GM19239 (cell line): ENCODE results near the gene UBE2M.

Source experiments
- DNase-seq: peaks from one replicate; pipeline ENCODE4 v3.0.0; 2011; ENCODE audit warnings: low spot score; ENCODE audit not compliant: insufficient read length
- FAIRE-seq: peaks from 2 replicates; lab custom pipeline; 2011; peaks lifted over from hg19 to GRCh38; lab: Jason Lieb, UNC

UBE2M gene

DNA sequence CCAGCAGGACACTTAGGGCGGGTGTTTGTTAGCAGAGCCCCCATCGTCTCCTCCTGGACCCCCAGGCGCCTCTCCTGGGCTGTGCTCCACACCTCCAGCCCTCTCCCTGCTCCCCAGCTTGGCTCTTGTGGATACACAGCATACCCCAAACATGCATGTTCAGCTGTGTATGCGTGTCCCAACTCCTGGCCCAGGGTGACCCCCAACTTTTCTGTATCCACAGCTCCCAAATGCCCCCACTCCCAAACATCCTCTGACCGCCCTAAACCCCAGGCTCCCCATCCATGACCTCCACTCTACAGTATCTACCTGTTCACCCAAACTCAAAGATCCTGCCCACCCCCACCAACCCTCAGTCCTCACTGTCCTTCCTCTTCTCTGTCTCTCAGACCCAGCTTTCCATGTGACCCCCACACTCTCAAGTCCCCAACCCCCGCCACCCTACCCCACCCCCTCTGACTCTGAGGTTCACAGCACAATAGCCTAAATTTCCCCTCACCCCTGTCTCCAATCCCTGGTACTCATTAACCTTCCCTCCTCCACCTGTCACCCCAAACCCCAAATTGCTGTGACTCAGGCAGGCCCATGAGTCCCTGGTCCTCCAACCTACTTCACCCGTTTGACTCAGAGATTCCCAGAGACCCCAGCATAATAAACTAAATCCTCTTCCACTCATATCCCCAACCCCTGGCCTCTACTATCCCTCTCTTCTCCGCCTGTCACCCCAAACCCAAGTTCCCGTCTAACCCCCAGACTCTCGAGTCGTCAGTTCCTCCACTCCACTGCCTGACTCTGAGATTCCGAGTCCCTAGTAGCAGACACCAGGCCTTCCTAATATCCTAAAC lies 968 bp downstream of the UBE2M start:
- FAIRE-seq = peak; percentile 79

GRCh38 chr19:58556622-58557220 lies 1.7 kb downstream of the UBE2M start:
- DNase-seq (no peak), FAIRE-seq (no peak)

More for the DNA sequence above, 968 bp downstream of the UBE2M start:
- DNase-seq = no peak

- FAIRE-seq = no peak
- no peak for DNase-seq
These were observed 2.3 kb downstream of the UBE2M start for GRCh38 chr19:58555920-58556621.

GRCh38 chr19:58555369-58555885 lies 3.0 kb downstream of the UBE2M start:
- no peak for FAIRE-seq

GRCh38 chr19:58554494-58555368 lies 3.7 kb downstream of the UBE2M start, which contains the start of gene CHMP2A:
TSS of gene CHMP2A (minus strand) at chr19:58555105. CDS start at chr19:58554212, 893 bp downstream.
- DNase-seq (peak; percentile 87), FAIRE-seq (peak; percentile 97)

More at GRCh38 chr19:58555369-58555885, 3.0 kb downstream of the UBE2M start:
- DNase-seq = no peak

DNA sequence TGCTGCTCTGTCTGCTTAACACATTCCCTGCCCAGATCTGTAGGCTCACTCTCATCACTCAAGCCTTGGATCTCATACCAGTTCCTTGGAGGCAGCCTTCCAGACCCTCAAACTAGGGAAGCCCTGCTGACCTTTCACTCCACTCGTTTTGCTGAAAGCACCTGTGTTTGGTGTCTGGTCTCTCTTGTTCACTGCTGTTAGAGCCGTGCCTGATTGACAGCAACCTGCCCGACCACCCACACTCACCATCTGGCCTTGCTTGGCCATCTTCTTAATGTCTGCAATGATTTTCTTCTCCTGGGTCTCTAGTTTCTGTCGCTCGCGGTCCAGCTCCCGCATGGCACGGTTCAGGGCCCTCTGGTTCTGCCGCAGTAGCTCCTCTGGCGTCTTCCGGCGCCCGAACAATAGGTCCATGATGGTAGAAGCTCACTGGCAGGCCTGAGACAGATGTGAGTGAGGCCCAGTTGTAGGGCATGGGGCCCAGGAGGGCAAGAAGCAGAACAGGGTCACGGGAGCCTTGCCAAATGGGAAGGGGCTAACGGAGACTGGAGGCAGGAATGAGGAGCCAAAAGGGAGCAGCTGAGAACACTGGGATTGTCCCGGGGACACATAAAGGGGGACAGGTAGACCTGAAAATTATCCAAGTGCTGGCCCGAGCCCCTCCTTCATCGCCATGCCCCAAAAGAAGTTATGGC lies 4.5 kb downstream of the UBE2M start:
- peak; percentile 14 for FAIRE-seq
- DNase-seq = no peak

DNA sequence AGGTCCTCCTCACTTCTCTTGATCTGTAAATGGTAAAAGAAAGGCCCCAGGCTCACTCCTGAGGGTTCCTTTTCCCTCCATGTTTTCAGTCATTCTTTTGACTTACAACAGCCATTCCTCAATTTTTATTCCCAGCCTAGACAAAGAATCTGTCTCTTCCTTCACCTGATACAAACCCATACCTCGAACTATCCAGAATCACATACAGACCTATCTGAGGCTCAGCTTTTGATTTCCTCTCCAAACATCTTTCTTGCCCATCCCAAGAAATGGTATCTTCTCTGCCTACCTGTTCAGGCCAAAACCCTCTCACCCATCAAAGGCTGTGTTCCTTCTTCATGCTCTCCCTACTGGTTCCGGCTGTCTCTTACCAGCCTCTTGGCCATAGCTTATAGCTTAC lies 5.8 kb downstream of the UBE2M start:
- FAIRE-seq (no peak), DNase-seq (no peak)

- no peak for DNase-seq
- no peak for FAIRE-seq
These were observed 6.6 kb downstream of the UBE2M start for GRCh38 chr19:58551577-58552471.

- DNase-seq = no peak
- FAIRE-seq = no peak
These were observed 7.3 kb downstream of the UBE2M start for GRCh38 chr19:58551123-58551497.

DNA sequence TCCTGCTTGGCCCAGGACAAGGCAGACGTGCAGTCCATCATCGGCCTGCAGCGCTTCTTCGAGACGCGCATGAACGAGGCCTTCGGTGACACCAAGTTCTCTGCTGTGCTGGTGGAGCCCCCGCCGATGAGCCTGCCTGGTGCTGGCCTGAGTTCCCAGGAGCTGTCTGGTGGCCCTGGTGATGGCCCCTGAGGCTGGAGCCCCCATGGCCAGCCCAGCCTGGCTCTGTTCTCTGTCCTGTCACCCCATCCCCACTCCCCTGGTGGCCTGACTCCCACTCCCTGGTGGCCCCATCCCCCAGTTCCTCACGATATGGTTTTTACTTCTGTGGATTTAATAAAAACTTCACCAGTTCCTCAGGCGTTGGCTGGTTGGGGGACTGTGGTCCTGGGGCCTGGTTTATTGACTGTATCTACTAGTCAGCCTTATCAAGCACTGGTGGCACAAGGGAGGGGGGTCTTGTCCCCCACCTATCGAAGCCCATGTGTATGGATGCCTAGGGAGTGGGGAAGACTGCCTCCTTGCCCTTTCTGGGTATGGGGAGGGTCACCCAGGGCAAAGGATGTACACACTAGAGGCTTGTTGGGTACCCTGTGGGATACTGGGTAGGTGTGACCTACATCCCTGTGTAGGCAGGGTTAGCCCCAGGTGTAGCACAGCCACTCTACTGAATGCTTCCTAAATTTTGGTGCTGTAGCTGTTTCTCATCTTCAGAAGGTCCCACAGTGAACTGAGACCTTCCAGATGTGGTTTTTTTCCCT lies 7.9 kb downstream of the UBE2M start:
- no peak for DNase-seq
- no peak for FAIRE-seq

GRCh38 chr19:58549664-58550361 lies 8.6 kb downstream of the UBE2M start:
- no peak for DNase-seq
- no peak for FAIRE-seq

DNA sequence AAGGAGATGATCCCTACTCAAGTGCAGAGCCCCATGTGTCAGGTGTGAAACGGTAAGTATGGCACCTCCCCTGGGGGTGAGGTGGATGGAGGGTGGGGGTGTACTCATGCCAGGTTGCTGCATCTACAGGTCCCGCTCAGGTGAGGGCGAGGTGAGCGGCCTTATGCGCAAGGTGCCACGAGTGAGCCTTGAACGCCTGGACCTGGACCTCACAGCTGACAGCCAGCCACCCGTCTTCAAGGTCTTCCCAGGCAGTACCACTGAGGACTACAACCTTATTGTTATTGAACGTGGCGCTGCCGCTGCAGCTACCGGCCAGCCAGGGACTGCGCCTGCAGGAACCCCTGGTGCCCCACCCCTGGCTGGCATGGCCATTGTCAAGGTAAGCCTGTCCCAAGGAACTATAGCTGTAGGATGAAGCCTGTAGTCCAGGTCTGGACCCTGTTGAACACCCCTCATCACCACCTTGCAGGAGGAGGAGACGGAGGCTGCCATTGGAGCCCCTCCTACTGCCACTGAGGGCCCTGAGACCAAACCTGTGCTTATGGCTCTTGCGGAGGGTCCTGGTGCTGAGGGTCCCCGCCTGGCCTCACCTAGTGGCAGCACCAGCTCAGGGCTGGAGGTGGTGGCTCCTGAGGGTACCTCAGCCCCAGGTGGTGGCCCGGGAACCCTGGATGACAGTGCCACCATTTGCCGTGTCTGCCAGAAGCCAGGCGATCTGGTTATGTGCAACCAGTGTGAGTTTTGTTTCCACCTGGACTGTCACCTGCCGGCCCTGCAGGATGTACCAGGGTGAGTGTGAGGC lies 9.3 kb downstream of the UBE2M start:
- FAIRE-seq = no peak
- DNase-seq = no peak

DNA sequence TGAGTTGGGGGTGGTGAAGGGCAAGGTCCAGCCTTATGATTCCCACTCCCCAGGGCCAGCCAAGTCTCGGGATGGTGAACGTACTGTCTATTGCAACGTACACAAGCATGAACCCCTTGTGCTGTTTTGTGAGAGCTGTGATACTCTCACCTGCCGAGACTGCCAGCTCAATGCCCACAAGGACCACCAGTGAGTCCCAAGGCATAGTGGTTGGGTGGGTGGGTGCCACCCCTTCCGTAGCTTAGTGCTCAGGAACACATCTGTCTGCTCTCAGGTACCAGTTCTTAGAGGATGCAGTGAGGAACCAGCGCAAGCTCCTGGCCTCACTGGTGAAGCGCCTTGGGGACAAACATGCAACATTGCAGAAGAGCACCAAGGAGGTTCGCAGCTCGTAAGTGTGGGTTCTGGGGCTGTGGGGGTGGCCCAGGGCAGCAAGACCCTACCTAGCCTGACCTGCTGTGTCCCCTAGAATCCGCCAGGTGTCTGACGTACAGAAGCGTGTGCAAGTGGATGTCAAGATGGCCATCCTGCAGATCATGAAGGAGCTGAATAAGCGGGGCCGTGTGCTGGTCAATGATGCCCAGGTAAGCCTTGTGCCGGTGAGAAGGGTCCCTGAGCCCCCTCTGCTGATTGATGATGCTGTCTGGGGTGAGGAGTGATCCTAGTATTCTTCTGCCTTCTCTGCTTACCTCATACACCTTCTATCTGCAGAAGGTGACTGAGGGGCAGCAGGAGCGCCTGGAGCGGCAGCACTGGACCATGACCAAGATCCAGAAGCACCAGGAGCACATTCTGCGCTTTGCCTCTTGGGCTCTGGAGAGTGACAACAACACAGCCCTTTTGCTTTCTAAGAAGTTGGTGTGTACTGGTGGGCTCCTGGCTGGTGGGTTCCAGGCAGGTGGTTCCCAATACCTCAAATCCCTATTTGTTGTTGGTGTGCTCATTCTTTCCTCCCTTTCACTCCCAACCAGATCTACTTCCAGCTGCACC lies 10.8 kb downstream of the UBE2M start:
- DNase-seq (no peak), FAIRE-seq (no peak)

DNA sequence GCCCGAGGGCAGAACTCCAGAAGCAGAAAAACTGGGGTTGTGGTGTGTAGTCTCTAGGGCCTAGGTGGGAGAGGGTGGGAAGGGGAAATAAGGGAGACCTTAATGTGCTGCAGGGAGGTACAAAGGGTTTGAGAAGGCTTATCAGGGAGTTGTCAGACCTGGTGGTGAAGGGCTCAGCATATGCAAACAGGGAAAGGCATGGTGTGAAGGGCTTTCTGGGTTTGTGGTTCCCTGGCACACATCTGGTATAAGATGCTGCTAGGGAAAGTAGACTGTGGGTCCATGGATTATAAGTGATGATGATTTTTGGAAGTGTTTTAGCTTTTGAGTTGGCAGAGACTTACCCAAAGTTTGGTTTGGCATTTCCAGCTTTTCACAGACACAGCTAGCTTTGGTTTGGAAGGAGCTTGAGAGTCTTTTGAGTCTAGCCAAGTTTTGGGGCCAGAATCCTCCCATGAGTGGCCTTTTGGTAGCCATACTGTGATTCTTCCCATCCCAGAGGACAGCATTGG lies 12.3 kb downstream of the UBE2M start:
- FAIRE-seq (no peak), DNase-seq (no peak)
